ENCODE data around the gene TMED4.

Gene TMED4

GRCh38 chr7:44549457-44549856 lies 32.6 kb downstream of the TMED4 start:
- no peaks in the 10 kb centered on the region for H3K36me3 ChIP-seq (ENCODE audit: low read depth)
- H3K9me3 ChIP-seq (ENCODE audit: severe bottlenecking) = no peaks in the 10 kb centered on the region
- ATAC-seq (ENCODE audit: low read depth) (no peak), DNase-seq (ENCODE audit: low spot score) (no peak)
- H3K4me3 ChIP-seq (ENCODE audit: severe bottlenecking) = no peak overlapping the region
- peaks cover 3% of the 10 kb centered on the region for H3K4me1 ChIP-seq (ENCODE audit: insufficient read depth, poor library complexity, severe bottlenecking)
- TF ChIP-seq CTCF (IDR thresholded peaks at IDR 0.05; ENCODE audit: poor library complexity, severe bottlenecking) = no peak
- no peaks in the 10 kb centered on the region for H3K27me3 ChIP-seq (ENCODE audit: insufficient read depth, poor library complexity, severe bottlenecking)
- no peak overlapping the region for H3K27ac ChIP-seq (ENCODE audit: poor library complexity, severe bottlenecking)

GRCh38 chr7:44548893-44549292 lies 33.1 kb downstream of the TMED4 start:
- H3K36me3 ChIP-seq (ENCODE audit: low read depth) = no peaks in the 10 kb centered on the region
- H3K27me3 ChIP-seq (ENCODE audit: insufficient read depth, poor library complexity, severe bottlenecking) = no peaks in the 10 kb centered on the region
- no peak overlapping the region for H3K27ac ChIP-seq (ENCODE audit: poor library complexity, severe bottlenecking)
- no peak overlapping the region for H3K4me3 ChIP-seq (ENCODE audit: severe bottlenecking)
- DNase-seq (ENCODE audit: low spot score) (no peak), ATAC-seq (ENCODE audit: low read depth) (no peak)
- no peaks in the 10 kb centered on the region for H3K9me3 ChIP-seq (ENCODE audit: severe bottlenecking)
- TF ChIP-seq CTCF (IDR thresholded peaks at IDR 0.05; ENCODE audit: poor library complexity, severe bottlenecking) = no peak
- peaks cover 8% of the 10 kb centered on the region for H3K4me1 ChIP-seq (ENCODE audit: insufficient read depth, poor library complexity, severe bottlenecking)

GRCh38 chr7:44547536-44548231 lies 34.3 kb downstream of the TMED4 start:
- TF ChIP-seq CTCF (IDR thresholded peaks at IDR 0.05; ENCODE audit: poor library complexity, severe bottlenecking) = no peak
- DNase-seq (ENCODE audit: low spot score) (no peak), ATAC-seq (ENCODE audit: low read depth) (no peak)
- Histone ChIP-seq H3K27me3 (ENCODE audit: insufficient read depth, poor library complexity, severe bottlenecking) (no peaks in the 10 kb centered on the region), H3K9me3 (ENCODE audit: severe bottlenecking) (no peaks in the 10 kb centered on the region), H3K36me3 (ENCODE audit: low read depth) (no peaks in the 10 kb centered on the region), H3K4me3 (ENCODE audit: severe bottlenecking) (no peak overlapping the region), H3K27ac (ENCODE audit: poor library complexity, severe bottlenecking) (no peak overlapping the region), H3K4me1 (ENCODE audit: insufficient read depth, poor library complexity, severe bottlenecking) (peaks cover 19% of the 10 kb centered on the region)

GRCh38 chr7:44541876-44542610 lies 40.0 kb downstream of the TMED4 start:
- Histone ChIP-seq H3K4me1 (ENCODE audit: insufficient read depth, poor library complexity, severe bottlenecking) (peaks cover 19% of the 10 kb centered on the region), H3K27me3 (ENCODE audit: insufficient read depth, poor library complexity, severe bottlenecking) (no peaks in the 10 kb centered on the region), H3K36me3 (ENCODE audit: low read depth) (no peaks in the 10 kb centered on the region), H3K4me3 (ENCODE audit: severe bottlenecking) (no peak overlapping the region), H3K9me3 (ENCODE audit: severe bottlenecking) (no peaks in the 10 kb centered on the region), H3K27ac (ENCODE audit: poor library complexity, severe bottlenecking) (no peak overlapping the region)
- DNase-seq (ENCODE audit: low spot score) = peak; percentile 29
- no peak for TF ChIP-seq CTCF (IDR thresholded peaks at IDR 0.05; ENCODE audit: poor library complexity, severe bottlenecking)
- no peak for ATAC-seq (ENCODE audit: low read depth)

Data from RWPE2 (cell line).